T-helper 1 cell (primary cell): ENCODE measurements around the gene LENEP.

ENCODE experiments used
- DNase-seq, 5 donors: peaks; one replicate each; pipeline ENCODE4 v3.0.0-alpha.2; 2012 to 2020

Gene LENEP

DNA sequence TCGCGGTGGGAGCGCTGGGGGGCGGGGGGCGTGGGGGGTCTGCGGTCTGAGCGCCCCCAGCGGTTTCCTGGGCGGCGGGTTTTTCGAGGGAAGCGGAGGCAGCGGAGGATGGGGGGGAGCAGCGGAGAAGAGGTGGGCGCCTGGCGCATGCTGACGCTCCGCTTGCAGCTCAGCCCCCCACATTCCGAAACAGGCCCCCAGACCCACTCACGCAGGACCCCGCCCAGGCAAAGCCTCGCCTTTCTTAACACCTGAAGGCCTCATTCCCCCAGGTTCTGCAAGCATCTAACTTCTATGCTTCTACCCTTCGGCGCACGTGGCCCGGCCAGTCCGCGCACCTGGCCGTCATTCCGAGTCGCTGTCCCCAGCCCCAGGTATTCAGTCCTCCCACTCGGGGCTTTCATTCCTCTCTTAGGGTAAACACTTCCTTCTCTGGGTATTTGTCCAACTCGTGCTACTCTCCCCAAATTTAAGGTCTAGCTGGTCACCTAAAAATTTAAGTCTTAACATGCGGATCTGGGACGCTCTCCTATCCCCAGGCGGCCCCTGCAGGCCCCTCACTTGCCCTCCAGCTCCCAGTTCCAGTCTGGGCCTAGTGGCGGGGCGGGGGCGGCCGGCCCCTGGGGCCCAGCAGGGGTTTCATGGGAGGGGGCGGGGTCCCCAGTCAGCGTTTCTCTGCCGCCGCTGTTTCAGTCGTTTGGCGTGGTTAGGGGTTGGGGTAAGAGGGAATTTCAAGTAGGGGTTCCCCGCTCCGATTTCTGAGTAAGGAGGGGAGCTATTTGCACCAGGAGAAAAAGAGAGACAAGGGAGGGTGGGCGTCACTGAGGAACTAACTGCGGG is 6.4 kb downstream of the LENEP start:
- peak in 1 of 5 donors; percentile 50 for DNase-seq

GRCh38 chr1:155000411-155000725 is 7.0 kb downstream of the LENEP start:
- no peak for DNase-seq

DNA sequence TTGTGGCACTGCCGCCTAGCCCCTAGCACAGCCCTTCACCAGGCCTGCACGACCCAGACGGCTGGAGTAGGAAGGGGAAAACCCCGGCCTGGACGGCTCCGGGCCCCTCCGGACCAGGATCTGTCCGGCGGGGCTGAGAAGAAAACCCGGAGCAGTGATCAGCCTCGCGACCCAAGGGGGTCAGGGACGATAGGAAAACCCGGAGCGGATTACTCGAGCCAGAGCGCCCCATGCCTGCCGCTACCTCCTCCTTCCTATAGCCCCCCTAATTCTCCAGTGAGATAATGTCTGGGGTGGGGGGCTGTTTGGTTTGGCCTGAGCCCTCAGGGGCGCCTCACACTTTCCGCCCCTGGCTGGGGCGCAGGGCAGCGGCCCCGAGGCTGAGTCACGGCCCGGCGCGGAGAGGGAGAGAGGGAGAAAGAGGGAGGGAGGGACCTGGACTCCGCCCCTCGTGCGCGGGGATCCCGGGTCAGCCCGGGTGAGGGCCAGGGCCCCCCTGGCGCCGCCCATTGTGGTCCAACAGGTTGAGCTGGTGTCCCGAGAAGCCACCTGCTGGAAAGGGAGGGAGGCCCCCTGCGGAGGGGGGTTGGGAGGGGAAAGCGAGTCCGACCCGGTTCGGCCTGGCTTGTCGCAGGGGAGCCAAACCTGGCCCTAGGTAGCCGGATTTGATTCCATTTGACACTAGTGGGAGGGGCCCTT is 7.5 kb downstream of the LENEP start:
- DNase-seq: peak; percentile 70 to 83 (median 77)

- no peak for DNase-seq
These were observed 8.0 kb downstream of the LENEP start for GRCh38 chr1:155001425-155001674.

GRCh38 chr1:155001675-155002463 is 8.5 kb downstream of the LENEP start:
- peak; percentile 95 to 98 (median 97) for DNase-seq

- no peak for DNase-seq
These were observed 9.3 kb downstream of the LENEP start, which contains the start of gene ZBTB7B for GRCh38 chr1:155002464-155003226. Gene ZBTB7B (plus strand): TSS chr1:155002802. CDS start chr1:155014661, 11,859 bp downstream.

DNA sequence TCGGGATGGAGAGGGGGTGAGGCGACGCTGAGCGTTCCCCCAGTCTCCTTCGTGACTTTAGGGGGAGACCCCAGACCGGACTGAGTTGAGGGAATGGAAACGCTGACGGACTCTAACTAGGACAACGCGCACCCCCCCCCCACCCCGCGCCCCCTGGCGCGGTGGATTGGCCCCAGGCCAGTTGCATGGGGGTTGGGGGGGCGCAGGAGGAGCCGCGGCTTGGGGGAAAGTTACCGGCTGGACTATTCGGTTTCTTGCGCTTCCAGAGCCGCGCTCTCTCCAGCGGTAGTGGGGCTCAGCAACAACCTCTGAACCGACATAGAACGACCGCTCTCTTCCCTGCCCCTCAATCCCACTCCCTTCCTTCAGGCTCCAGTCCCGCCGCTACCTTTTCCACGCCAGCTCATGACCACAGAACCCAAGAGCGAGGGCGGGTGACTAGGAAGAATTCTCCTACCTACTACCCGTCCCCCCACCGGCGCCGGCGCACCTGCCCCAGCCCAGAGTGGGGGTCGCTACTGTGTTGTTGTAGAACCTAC is 9.9 kb downstream of the LENEP start:
- DNase-seq: no peak

GRCh38 chr1:155003766-155004351 is 10.5 kb downstream of the LENEP start:
- DNase-seq: peak in 1 of 5 donors; percentile 49

GRCh38 chr1:155004352-155005075 is 11.1 kb downstream of the LENEP start:
- DNase-seq: peak in 1 of 5 donors; percentile 63

- peak in 2 of 5 donors; percentile 32 to 54 for DNase-seq
These were observed 12.0 kb downstream of the LENEP start for GRCh38 chr1:155005076-155006011.

DNA sequence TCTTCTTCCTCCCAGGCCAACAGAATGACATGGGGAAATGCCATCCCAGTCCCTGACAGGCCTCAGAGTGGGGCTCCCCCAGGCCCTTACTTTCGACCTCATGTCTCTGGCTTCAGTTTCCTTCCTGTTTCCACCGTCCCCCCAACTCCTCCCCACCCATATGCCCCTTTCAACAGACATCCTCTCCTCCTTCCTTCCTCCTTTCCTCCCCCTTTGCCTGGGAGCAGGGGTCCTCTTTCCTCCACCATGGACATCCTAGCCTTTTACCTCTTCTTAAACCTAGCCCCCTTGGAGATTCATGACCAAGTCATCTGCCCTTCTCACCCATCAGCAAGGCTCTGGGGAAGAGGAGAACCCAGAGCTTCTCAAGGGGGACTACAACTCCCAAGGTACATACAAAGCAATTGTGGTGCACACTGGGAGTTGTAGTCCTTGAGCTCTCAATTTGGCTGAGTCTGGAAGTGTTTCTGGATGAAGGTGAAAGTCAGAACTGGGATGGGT is 13.3 kb downstream of the LENEP start:
- DNase-seq: peak in 1 of 5 donors; percentile 70

GRCh38 chr1:155007251-155007828 is 14.0 kb downstream of the LENEP start:
- DNase-seq: no peak

DNA sequence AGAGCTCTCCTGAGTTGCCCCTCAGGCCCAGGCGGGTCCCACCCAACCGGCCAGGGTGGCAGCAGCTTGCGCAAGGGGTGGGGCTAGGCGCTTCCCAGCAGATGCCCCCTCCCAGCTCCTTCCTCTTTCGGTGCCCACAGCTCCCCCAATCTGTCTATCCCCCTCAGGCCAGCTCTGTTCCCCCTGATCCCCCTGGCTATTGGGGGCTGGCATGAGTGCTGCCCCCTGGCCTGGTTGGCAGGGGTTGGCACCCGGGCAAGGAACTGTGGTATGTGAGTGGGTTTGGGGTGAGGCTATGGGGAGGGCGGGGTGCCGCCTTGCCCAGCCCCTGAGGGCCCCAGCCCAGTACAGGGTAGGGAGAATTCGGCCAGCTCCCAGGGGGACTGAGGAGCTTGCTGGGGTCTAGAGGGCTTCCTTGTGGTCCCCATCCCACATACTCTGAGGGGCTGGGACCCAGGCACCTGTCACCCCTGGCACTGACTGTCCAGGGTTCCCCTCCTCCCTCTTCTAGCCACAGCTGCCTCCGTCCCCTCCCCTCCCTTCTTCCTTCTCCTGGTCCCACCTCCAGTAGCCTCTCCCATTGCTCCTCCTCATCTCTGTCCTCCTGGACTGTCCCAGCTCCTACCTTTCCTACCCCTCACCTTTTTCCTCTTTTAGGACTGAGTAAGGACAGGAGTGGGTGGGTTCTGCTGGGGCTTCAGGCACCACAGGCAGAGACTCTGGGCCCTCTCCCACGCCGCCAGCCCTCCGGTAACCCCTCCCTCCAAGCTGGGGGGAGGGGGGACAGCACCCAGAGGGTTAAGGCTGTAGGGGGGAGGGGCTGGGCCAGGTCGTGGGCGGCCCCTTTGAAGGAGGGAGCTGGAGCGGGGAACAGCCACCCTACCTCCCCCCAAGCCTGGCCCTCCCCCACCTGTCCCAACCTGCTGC is 14.9 kb downstream of the LENEP start:
- peak in 1 of 5 donors; percentile 81 for DNase-seq

GRCh38 chr1:155009221-155009711 is 15.9 kb downstream of the LENEP start:
- DNase-seq: no peak

GRCh38 chr1:155009742-155010141 is 16.4 kb downstream of the LENEP start:
- no peak for DNase-seq

- DNase-seq: no peak
These were observed 17.0 kb downstream of the LENEP start for GRCh38 chr1:155010211-155010918.

GRCh38 chr1:155011004-155011416 is 17.6 kb downstream of the LENEP start:
- DNase-seq: no peak
